Upper lobe of right lung (tissue), 1 donor: Measurements from ENCODE around the gene P2RX6. TPM values are rescaled to one million over a fixed set of nuclear protein-coding genes. Genes with fewer than 3 reads are reported as not detected.

Source experiments
- ATAC-seq: fragments of 200-7000 bp; cut with Tn5 transposase; one replicate; pipeline ENCODE4 v1.9.1; 2020; ENCODE audit warnings: mild to moderate bottlenecking, moderate library complexity
- DNase-seq: peaks from one replicate; pipeline ENCODE4 v3.0.0-alpha.2; 2020
- H3K27ac ChIP-seq: fragments of 200-600 bp; one replicate; pipeline ENCODE4 v1.8.0; 2022
- H3K27me3 ChIP-seq: fragments of 200-600 bp; one replicate; pipeline ENCODE4 v1.8.0; 2022; ENCODE audit warnings: mild to moderate bottlenecking
- H3K36me3 ChIP-seq: fragments of 200-600 bp; one replicate; pipeline ENCODE4 v1.8.0; 2022
- H3K4me1 ChIP-seq: fragments of 200-600 bp; one replicate; pipeline ENCODE4 v1.8.0; 2022
- H3K4me3 ChIP-seq: fragments of 200-600 bp; one replicate; pipeline ENCODE4 v1.8.0; 2022; ENCODE audit warnings: mild to moderate bottlenecking
- H3K9me3 ChIP-seq: fragments of 200-600 bp; one replicate; pipeline ENCODE4 v1.8.0; 2022
- CTCF ChIP-seq: fragments of 200-600 bp; IDR thresholded peaks from one replicate; pipeline ENCODE4 v1.8.0; 2022; ENCODE audit warnings: antibody characterized with exemption
- intact Hi-C: fragments of 100-400 bp; cut with DNase I; formaldehyde crosslinking; loops from one replicate; pipeline ENCODE4 v1.11.0; 2022
- long read RNA-seq: library from polyadenylated mRNA; unstranded; transcript quantifications from one replicate; pipeline ENCODE4 v2.0.0, GENCODE V29; 2021
- total RNA-seq: library from RNA; stranded (reverse); fragmentation: NEBNext Ultra II Directional; extraction: Animal tissue kit (Norgen Biotek cat#: 25700); gene quantifications from one replicate; pipeline ENCODE4 v1.2.1, GENCODE V29; 2021
- donor health status: DM: no; HTN: yes; CAD: no; lungs with severe emphysema.

The P2RX6 gene
- 2.2 TPM for total RNA-seq
- long read RNA-seq, partial matches to known transcripts: 1 of 3 reads
- long read RNA-seq, other reads (novel, unspliced or antisense): 2 of 3 reads

GRCh38 chr22:21014726-21015465 is at the start of gene P2RX6:
TSS of gene P2RX6 (plus strand) at chr22:21015165. CDS start at chr22:21015175, 10 bp downstream.
- Histone ChIP-seq H3K27ac (peak within 1 kb of the TSS; percentile 70), H3K4me3 (peak within 1 kb of the TSS; percentile 53), H3K4me1 (peaks cover 17% of the 10 kb centered on the region), H3K27me3 (no peaks in the 10 kb centered on the region), H3K36me3 (no peaks in the 10 kb centered on the region), H3K9me3 (no peaks in the 10 kb centered on the region)
- intact Hi-C loops: no loop called here
- no peak for DNase-seq
- TF ChIP-seq CTCF: no peak
- ATAC-seq: peak; percentile 60

- DNase-seq: no peak
- no peaks in the 10 kb centered on the region for H3K4me1 ChIP-seq
- no peak overlapping the region for H3K27ac ChIP-seq
- no peaks in the 10 kb centered on the region for H3K36me3 ChIP-seq
- no peaks in the 10 kb centered on the region for H3K9me3 ChIP-seq
- intact Hi-C loops: no loop called here
- no peak overlapping the region for H3K4me3 ChIP-seq
- ATAC-seq: no peak
- TF ChIP-seq CTCF: no peak
- H3K27me3 ChIP-seq: peaks cover 14% of the 10 kb centered on the region
Measured at GRCh38 chr22:20965888-20966855, 48.8 kb upstream of the P2RX6 start.

- H3K4me1 ChIP-seq: no peaks in the 10 kb centered on the region
- TF ChIP-seq CTCF: no peak
- H3K9me3 ChIP-seq: no peaks in the 10 kb centered on the region
- no peak within 1 kb of the TSS for H3K27ac ChIP-seq
- intact Hi-C loops: no loop called here
- H3K27me3 ChIP-seq: peaks cover 14% of the 10 kb centered on the region
- H3K36me3 ChIP-seq: no peaks in the 10 kb centered on the region
- no peak within 1 kb of the TSS for H3K4me3 ChIP-seq
- ATAC-seq (no peak), DNase-seq (no peak)
Measured at GRCh38 chr22:20966883-20967696, 47.9 kb upstream of the P2RX6 start, which contains the start of gene AIFM3. TSS of gene AIFM3 (plus strand) at chr22:20967255. CDS start at chr22:20967945, 690 bp downstream.

GRCh38 chr22:20967697-20968211 is 47.2 kb upstream of the P2RX6 start:
- no peaks in the 10 kb centered on the region for H3K9me3 ChIP-seq
- no peak overlapping the region for H3K4me3 ChIP-seq
- no peak overlapping the region for H3K27ac ChIP-seq
- no peak for ATAC-seq
- peaks cover 14% of the 10 kb centered on the region for H3K27me3 ChIP-seq
- DNase-seq: no peak
- TF ChIP-seq CTCF: no peak
- intact Hi-C loops: no loop called here
- H3K4me1 ChIP-seq: no peaks in the 10 kb centered on the region
- H3K36me3 ChIP-seq: no peaks in the 10 kb centered on the region
